Mesothelial cell of epicardium (in vitro differentiated cells): ENCODE measurements around the gene EFL1. TPM values are rescaled to one million over a fixed set of nuclear protein-coding genes. Genes with fewer than 3 reads are reported as not detected.
"Not testable (repeated sequence)": the region's sequence is repeated elsewhere in the genome, so short reads cannot be mapped to it uniquely, and the experiment has no call there.

Experiments used
- DNase-seq, 2 experiments: peaks; one replicate each; pipeline ENCODE4 v3.0.0; 2021; ENCODE audit warnings: low spot score in 2 of 2; ENCODE audit not compliant: unreplicated experiment in 2 of 2
- H3K27ac Mint-ChIP-seq: 2 replicates; pipeline ENCODE4 v1.8.0; 2021; ENCODE audit warnings: mixed read lengths
- H3K27me3 Mint-ChIP-seq: 2 replicates; pipeline ENCODE4 v1.8.0; 2021; ENCODE audit warnings: low read depth, mixed read lengths
- H3K36me3 Mint-ChIP-seq: 2 replicates; pipeline ENCODE4 v1.8.0; 2021; ENCODE audit warnings: mixed read lengths
- H3K4me1 Mint-ChIP-seq: 2 replicates; pipeline ENCODE4 v1.8.0; 2021; ENCODE audit warnings: mixed read lengths
- H3K4me3 Mint-ChIP-seq: 2 replicates; pipeline ENCODE4 v1.8.0; 2021; ENCODE audit warnings: mild to moderate bottlenecking, moderate library complexity, mixed read lengths
- H3K9me3 Mint-ChIP-seq: 2 replicates; pipeline ENCODE4 v1.8.0; 2021; ENCODE audit warnings: mixed read lengths
- total RNA-seq: library from RNA; stranded (reverse); gene quantifications from 3 replicates; pipeline ENCODE4 v1.2.1, GENCODE V29; 2021
- TF ChIP-seq, protein P1 (sequence below): fragments of 200-600 bp; sonication (generic); IDR thresholded peaks from one replicate; pipeline ENCODE4 v1.5.0; 2021; ENCODE audit warnings: antibody characterized with exemption; ENCODE audit not compliant: unreplicated experiment

EFL1 gene
- total RNA-seq, 1 donor from 2014 or later: 24.5 TPM

DNA sequence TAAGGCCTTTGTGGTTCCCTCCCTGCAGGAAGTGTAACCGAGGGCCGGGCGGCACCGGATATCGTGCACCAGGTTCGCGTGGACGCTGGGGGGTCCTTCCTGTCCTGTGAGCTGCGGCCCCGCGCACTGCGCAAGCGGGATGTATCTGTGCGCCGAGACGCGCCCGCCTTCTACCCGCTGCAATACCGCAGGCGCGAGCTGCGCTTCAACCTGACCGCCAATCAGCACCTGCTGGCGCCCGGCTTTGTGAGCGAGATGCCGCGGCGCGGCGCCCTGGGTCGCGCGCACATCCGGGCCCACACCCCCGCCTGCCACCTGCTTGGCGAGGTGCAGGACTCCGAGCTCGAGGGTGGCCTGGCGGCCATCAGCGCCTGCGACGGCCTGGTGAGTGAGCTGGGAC is 36.0 kb upstream of the EFL1 start:
- Mint-ChIP-seq H3K36me3 (no peaks in the 10 kb centered on the region), H3K27me3 (no peaks in the 10 kb centered on the region), H3K4me1 (peaks cover 7% of the 10 kb centered on the region), H3K9me3 (no peaks in the 10 kb centered on the region), H3K27ac (no peak overlapping the region), H3K4me3 (no peak overlapping the region)
- TF ChIP-seq, protein P1, sequence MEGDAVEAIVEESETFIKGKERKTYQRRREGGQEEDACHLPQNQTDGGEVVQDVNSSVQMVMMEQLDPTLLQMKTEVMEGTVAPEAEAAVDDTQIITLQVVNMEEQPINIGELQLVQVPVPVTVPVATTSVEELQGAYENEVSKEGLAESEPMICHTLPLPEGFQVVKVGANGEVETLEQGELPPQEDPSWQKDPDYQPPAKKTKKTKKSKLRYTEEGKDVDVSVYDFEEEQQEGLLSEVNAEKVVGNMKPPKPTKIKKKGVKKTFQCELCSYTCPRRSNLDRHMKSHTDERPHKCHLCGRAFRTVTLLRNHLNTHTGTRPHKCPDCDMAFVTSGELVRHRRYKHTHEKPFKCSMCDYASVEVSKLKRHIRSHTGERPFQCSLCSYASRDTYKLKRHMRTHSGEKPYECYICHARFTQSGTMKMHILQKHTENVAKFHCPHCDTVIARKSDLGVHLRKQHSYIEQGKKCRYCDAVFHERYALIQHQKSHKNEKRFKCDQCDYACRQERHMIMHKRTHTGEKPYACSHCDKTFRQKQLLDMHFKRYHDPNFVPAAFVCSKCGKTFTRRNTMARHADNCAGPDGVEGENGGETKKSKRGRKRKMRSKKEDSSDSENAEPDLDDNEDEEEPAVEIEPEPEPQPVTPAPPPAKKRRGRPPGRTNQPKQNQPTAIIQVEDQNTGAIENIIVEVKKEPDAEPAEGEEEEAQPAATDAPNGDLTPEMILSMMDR: no peak
- DNase-seq: no peak

DNA sequence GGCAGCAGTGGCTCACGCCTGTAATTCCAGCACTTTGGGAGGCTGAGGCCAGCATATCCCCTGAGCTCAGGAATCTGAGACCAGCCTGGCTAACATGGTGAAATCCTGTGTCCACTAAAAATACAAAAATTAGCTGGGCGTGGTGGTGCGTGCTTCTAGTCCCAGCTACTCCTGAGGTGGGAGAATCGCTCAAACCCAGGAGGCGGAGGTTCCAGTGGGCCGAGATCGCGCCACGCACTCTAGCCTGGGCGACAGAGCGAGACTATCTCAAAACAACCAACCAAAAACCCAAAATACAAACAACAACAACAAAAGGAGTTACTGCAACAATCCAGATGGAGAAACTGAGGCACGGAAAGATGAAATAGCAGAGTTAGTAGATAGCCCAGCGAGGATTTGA is 35.5 kb upstream of the EFL1 start:
- TF ChIP-seq, protein P1: no peak
- no peak for DNase-seq
- no peak overlapping the region for H3K27ac Mint-ChIP-seq
- no peaks in the 10 kb centered on the region for H3K9me3 Mint-ChIP-seq
- H3K27me3 Mint-ChIP-seq: no peaks in the 10 kb centered on the region
- H3K4me1 Mint-ChIP-seq: peaks cover 7% of the 10 kb centered on the region
- H3K4me3 Mint-ChIP-seq: no peak overlapping the region
- H3K36me3 Mint-ChIP-seq: no peaks in the 10 kb centered on the region

DNA sequence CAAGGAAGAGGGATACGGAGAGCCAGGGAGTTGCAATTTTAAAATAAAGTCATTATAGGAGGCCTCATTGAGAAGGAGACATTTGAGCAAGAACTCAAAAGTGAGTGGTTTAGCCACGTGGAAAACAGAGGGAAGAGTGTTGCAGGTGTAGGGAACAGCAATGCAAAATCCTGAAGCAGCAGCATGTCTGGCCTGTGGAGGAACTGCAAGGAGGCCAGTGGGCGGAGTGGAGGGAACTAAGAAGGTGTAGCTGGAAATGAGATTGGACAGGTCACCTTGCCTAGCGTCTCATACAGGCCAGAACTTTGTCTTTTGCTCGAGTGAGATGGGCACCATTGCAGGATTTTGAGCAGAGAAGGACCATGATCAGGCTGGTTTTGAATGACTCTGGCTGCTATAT is 35.0 kb upstream of the EFL1 start:
- H3K4me3 Mint-ChIP-seq: no peak overlapping the region
- DNase-seq: no peak
- no peaks in the 10 kb centered on the region for H3K36me3 Mint-ChIP-seq
- H3K9me3 Mint-ChIP-seq: no peaks in the 10 kb centered on the region
- H3K4me1 Mint-ChIP-seq: peaks cover 7% of the 10 kb centered on the region
- no peak overlapping the region for H3K27ac Mint-ChIP-seq
- no peaks in the 10 kb centered on the region for H3K27me3 Mint-ChIP-seq
- TF ChIP-seq, protein P1: no peak

DNA sequence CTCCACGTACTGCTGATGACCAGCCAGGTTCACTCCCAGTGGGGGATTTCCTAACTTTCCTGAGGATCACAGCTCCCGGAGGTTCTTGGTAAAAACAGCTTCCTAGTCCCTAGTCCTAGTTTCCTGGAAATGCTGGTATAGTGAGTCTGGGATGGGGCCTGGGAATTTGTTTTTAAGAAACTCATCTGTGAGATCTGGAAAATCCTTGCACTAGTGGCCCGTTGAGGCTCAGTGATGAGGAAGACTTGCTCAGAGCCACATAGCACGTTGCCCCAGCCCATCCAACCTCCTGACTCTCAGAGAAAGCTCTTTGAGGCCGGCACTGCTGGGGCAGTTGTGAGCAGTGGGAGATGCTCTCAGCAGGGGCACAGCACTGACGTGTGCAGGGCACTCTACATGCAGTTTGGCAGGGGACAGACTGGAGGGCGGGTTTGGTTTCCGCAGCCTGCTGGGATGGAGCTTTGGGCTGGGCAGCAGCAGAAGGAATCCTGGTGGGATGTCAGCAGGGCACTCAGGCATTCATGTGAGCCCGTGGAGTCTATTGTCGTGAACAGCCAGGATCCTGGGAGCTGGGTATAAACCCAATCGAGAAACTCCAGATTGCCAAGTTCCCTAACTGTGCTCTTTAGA is 31.6 kb upstream of the EFL1 start:
- H3K9me3 Mint-ChIP-seq: peaks cover 10% of the 10 kb centered on the region
- H3K36me3 Mint-ChIP-seq: peaks cover 2% of the 10 kb centered on the region
- peaks cover 7% of the 10 kb centered on the region for H3K27me3 Mint-ChIP-seq
- H3K4me1 Mint-ChIP-seq: no peaks in the 10 kb centered on the region
- TF ChIP-seq, protein P1: no peak
- DNase-seq: no peak
- no peak overlapping the region for H3K4me3 Mint-ChIP-seq
- no peak overlapping the region for H3K27ac Mint-ChIP-seq

DNA sequence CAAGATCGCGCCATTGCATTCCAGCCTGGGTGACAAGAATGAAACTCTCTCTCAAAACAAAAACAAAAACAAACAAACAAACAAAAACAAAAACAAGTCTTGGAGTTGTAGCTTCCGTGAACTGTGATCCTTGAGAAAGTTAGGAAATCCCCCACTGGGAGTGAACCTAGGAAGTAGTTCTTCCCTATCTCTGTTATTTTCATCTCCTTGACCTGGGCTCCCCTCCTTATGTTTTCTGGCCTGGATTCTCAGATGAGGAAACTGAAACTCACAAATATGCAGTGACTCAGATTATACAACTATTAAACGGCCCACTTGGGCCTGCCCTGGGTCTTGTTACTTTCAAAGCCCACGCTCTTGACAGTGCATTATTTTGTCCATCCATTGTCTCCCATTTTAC is 29.7 kb upstream of the EFL1 start:
- TF ChIP-seq, protein P1: no peak
- peaks cover 7% of the 10 kb centered on the region for H3K27me3 Mint-ChIP-seq
- H3K36me3 Mint-ChIP-seq: peaks cover 2% of the 10 kb centered on the region
- H3K4me3 Mint-ChIP-seq: no peak overlapping the region
- no peak for DNase-seq
- peaks cover 20% of the 10 kb centered on the region for H3K9me3 Mint-ChIP-seq
- no peak overlapping the region for H3K27ac Mint-ChIP-seq
- no peaks in the 10 kb centered on the region for H3K4me1 Mint-ChIP-seq

DNA sequence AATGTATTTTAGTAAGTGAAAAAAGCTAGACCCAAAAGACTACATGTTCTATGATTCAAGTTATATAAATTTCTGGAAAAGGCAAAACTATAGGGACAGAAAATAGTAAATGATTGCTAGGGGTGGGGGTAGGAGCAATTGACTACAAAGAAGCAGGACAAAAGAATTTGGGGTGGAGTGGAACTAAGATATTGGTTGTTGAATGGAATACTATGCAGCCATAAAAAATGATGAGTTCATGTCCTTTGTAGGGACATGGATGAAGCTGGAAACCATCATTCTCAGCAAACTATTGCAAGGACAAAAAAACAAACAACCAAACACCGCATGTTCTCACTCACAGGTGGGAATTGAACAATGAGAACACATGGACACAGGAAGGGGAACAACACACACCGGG is 25.7 kb upstream of the EFL1 start:
- H3K27me3 Mint-ChIP-seq, H3K27ac Mint-ChIP-seq, H3K4me3 Mint-ChIP-seq, DNase-seq, H3K36me3 Mint-ChIP-seq, H3K4me1 Mint-ChIP-seq: not testable (repeated sequence)
- H3K9me3 Mint-ChIP-seq: peaks cover 20% of the 10 kb centered on the region

DNA sequence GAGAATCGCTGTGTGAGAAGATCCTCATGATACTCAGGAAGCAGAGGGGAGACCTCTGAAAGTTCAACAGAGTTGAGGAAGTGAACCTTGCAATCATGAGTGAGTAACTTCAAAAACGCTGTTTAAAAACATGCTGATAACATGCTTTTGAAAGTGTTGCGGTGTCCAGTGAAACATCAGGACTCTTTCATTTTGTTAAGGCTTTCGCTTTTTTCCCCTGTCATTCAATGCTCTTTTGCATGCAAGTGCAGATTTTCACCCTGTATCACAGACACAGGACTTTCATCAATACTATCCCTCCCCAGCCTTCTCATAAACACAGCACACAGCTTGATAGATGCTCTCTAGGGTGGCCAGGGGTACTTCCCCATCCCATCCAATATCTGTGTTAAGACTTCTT is 23.9 kb upstream of the EFL1 start:
- not testable (repeated sequence) for H3K36me3 Mint-ChIP-seq, H3K4me3 Mint-ChIP-seq, DNase-seq, H3K27me3 Mint-ChIP-seq, H3K27ac Mint-ChIP-seq, H3K4me1 Mint-ChIP-seq
- peaks cover 20% of the 10 kb centered on the region for H3K9me3 Mint-ChIP-seq

DNA sequence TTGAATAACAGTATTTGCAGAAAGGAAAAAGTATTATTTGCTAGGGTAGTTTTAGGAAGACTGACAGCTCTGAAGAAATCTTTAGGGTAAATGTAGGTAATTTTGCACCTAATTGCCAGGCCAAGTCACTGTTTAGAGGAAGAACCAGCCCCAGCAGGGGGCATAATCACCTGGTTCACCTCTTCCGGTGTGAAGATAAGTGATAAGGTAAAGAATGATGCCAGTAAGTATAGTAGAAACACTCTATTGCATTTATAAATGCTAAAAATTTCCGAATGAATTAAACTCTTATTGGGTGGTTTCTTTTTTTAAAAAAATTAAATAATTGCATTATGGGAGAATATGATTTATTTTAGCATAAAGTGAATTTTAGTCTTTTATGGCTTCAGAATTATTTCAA is 21.8 kb upstream of the EFL1 start:
- H3K4me3 Mint-ChIP-seq, DNase-seq, H3K4me1 Mint-ChIP-seq, H3K36me3 Mint-ChIP-seq, H3K27me3 Mint-ChIP-seq, H3K27ac Mint-ChIP-seq: not testable (repeated sequence)
- peaks cover 12% of the 10 kb centered on the region for H3K9me3 Mint-ChIP-seq

DNA sequence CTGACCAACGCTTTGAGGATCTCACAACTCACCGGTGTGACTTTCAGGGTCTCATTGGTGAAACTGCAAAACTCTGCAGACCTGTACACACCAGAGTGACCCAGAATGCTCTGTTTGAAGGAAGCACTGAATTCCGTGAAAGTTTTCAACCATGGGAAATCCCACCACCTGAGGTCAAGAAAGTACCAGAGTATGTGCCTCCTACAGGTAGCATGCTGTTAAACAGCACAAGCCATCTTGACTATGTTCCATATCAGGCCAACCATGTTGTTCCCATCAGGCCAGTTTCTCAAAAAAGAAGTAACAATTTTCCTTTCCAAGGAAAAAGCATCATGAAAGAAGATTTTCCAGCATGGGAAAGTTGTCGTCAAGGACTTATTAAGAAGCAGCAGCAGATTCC is 19.9 kb upstream of the EFL1 start:
- H3K36me3 Mint-ChIP-seq, H3K27ac Mint-ChIP-seq, H3K9me3 Mint-ChIP-seq, H3K4me1 Mint-ChIP-seq, H3K4me3 Mint-ChIP-seq, DNase-seq: not testable (repeated sequence)
- peaks cover 15% of the 10 kb centered on the region for H3K27me3 Mint-ChIP-seq
